GM12891 (cell line): ENCODE data around the gene SEC61A1.

Experiments
- DNase-seq: peaks from one replicate; pipeline ENCODE4 v3.0.0; 2011; ENCODE audit warnings: low spot score; ENCODE audit not compliant: insufficient read length
- FAIRE-seq: peaks from 2 replicates; lab custom pipeline; 2011; peaks lifted over from hg19 to GRCh38; lab: Jason Lieb, UNC
- PAX5 ChIP-seq: IDR thresholded peaks from 2 replicates; pipeline ENCODE4 v1.6.1; 2011; ENCODE audit warnings: low read length, moderate library complexity, mild to moderate bottlenecking; ENCODE audit not compliant: insufficient read depth, severe bottlenecking
- POLR2A ChIP-seq: IDR thresholded peaks from 2 replicates; pipeline ENCODE4 v1.6.1; 2011; ENCODE audit warnings: low read depth, low read length, control low read depth
- POLR2AphosphoS5 ChIP-seq: IDR thresholded peaks from 2 replicates; pipeline ENCODE4 v1.6.1; 2011; ENCODE audit warnings: low read depth, low read length, control low read depth
- POU2F2 ChIP-seq: IDR thresholded peaks from 2 replicates; pipeline ENCODE4 v1.6.1; 2011; ENCODE audit warnings: low read depth, mild to moderate bottlenecking, control low read depth, low read length, moderate library complexity
- SPI1 ChIP-seq: IDR thresholded peaks from 2 replicates; pipeline ENCODE4 v1.6.1; 2011; ENCODE audit warnings: low read depth, low read length, control low read depth
- TAF1 ChIP-seq: IDR thresholded peaks from 2 replicates; pipeline ENCODE4 v1.6.1; 2011; ENCODE audit warnings: low read depth, low read length, control low read depth

SEC61A1 gene

DNA sequence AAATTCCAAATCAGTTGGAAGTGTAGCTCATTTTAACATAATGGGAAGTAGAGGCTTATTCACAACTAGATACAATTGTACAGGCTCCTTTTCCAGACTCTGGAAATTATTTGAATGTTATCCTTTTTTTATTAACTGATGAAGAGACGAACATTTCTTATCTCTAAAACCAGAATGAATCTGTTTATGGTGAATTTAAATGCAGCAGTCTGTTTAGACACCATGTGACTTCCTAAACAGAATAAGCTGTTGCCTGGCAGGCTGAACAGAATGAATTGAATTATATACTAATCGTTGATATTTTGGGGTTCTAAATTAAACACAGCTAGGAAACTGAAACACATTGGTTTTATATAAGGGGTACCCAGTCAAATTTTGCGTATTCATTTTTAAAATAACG, 4.0 kb downstream of the SEC61A1 start:
- DNase-seq = no peak
- TF ChIP-seq POU2F2 (no peak), TAF1 (no peak), PAX5 (no peak), POLR2A (no peak), POLR2AphosphoS5 (no peak), SPI1 (no peak)
- no peak for FAIRE-seq

DNA sequence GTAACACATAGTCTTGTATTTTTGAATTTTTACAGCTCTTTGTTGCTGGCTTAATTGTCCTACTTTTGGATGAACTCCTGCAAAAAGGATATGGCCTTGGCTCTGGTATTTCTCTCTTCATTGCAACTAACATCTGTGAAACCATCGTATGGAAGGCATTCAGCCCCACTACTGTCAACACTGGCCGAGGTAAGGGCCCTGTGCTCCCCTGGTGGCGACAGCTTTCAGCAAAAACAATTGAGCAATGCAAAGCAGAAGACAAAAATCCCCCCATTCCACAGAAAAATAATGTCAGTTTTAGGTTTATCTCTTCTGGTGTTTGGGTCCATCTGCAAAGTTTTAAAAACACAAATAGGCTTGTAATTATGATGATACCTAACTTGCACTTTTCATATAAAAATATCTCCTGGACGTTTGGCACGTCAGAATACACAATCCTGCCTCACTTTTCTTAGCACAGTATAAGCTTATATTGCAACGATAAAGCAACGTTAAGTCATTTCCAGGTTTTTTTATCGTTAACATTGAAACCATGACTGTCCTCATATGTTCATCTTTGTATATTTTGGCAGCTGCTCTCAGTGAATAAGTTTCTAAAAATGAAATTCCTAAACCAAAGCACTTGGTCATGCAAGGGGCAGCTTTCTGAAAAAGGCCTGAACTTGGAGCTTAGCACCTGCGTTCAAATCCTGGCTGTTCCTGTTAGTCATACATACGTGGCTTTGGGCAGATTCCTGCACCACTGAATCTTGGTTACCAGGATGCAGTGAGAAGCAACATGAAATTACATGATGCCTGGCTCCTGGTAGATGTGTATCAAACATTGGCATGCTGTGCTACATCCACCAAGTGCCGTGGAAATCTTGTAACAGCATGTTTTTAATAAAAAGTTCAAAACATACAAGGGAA, 8.5 kb downstream of the SEC61A1 start:
- TF ChIP-seq POLR2A = no peak
- FAIRE-seq (no peak), DNase-seq (no peak)

DNA sequence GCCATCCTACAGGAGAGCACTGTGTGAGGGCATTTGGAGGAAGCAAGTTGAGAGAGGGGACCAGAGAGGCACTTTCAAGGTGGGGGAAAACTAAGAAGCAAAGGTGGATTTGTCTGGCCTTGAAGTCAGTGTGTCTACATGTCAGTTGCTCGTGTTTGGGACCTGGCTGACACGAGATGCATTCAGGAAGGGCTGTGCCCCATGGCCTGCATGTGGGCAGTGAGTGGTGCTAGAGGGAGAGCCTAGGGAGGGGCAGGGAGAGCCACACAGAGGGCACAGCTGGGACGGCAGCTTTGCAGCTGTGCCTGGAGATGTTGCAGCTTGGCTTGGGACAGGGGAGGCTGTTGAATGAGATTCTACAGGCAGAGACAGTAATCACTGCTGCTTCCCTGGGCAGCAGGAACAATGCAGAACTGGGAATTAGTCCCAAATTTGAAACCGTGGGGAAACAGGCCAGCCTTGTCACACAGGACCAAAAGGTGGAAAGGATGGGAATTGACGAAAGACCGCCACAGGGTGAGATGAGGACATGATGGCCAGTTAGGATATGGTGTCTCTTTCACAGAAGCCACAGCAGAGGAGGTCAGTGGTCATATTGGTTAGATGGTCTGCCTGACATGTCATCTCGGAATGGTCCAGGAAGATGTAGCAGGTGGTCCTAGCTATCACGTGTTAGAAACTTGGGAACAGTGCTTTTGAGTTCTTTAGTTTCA, 10.0 kb downstream of the SEC61A1 start:
- DNase-seq (no peak), FAIRE-seq (no peak)
- no peak for TF ChIP-seq TAF1
- no peak for TF ChIP-seq SPI1
- no peak; the same call in none of the 2 replicates for TF ChIP-seq POLR2A
- TF ChIP-seq POLR2AphosphoS5 = peak; percentile 68
- no peak for TF ChIP-seq POU2F2
- no peak for TF ChIP-seq PAX5

DNA sequence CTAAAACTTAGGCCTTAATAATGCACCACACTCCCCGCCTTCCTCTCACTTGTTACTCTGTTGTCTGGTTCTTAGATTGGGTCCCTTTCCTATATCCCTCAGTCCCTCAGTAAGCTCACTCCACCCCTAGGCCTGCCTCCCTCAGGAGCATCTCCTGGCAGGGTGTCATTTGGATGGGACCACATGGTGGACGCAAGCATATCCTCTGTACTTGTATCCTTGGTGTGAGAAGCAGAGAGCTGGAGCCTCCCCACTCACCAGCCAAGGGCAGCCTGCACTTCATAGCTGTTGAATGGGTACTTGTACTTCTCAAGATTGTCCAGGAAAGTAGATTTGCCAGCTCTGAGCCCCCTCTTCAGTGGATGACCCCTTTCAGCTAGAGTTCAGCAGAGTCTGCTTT, 11.6 kb downstream of the SEC61A1 start:
- no peak for DNase-seq
- TF ChIP-seq POLR2A (no peak), SPI1 (no peak), TAF1 (no peak), POLR2AphosphoS5 (no peak), PAX5 (no peak), POU2F2 (no peak)
- no peak for FAIRE-seq

DNA sequence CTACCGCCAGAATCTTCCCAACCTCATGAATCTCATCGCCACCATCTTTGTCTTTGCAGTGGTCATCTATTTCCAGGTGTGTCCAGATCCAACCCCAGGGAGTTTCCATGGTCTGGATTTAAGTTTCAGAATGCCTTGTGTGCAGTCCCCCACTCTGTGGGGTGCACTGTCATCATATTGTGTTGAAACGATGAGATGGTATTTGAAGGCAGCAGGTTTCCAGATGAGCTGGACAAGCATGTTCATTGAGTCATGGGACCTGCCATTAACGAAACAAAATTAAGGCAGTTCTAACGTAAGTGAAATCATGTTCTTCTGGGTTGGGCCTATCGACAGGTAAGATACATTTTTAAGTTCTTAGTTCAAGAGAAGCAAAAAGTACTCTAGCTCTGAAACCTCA, 12.7 kb downstream of the SEC61A1 start:
- FAIRE-seq (no peak), DNase-seq (no peak)
- TF ChIP-seq PAX5 (no peak), POLR2A (no peak; the same call in 1 of the 2 replicates), POU2F2 (no peak), POLR2AphosphoS5 (no peak)

DNA sequence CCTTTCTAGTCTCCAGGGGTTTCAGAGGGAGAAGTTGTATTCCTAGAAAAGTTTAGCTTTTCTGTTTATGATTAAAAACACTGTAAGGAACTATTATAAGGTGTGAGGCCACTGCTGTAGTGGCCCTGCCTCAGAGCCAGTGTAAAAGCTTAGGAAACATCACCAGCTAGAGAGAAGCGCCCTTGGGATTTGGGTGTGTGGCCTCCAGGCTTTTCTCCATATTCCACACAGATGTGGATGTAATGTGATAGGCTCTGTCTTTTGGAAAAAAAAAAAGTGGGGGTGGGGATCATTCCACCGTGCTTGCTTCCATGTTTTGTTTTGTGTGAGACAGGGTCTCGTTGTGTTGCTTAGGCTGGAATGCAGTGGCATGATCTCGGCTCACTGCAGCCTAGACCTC, 13.9 kb downstream of the SEC61A1 start:
- TF ChIP-seq SPI1 (no peak), POU2F2 (no peak), TAF1 (no peak)
- FAIRE-seq = no peak
- no peak for DNase-seq

DNA sequence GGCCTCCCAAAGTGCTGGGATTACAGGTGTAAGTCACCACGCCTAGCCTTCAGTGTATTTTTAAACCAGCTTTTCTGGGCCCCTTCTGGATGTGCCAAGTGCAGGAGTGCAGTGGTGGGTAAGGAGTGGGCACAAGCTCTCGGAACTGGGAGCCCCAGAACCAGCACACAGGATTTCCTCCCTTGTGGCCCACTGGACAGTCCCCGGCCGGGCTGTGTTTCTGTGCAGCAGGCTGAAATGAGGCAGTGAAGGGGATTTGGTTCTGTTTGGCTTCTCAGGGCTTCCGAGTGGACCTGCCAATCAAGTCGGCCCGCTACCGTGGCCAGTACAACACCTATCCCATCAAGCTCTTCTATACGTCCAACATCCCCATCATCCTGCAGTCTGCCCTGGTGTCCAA, 14.4 kb downstream of the SEC61A1 start:
- DNase-seq (no peak), FAIRE-seq (no peak)

DNA sequence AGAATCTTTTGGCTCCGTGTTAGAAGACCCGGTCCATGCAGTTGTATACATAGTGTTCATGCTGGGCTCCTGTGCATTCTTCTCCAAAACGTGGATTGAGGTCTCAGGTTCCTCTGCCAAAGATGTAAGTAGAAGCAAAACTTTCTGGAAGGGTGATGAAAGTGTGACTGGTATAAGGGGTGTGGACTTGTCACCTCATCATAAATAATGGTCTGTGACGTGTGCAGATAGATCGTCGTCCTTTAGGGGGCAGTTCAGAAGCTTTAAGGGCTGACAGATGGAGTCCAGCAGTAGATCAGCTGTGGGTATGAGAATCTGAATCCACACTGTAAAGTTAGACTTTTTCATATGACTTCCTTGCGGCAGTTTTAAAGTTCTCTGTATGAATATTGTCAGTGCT, 15.3 kb downstream of the SEC61A1 start:
- DNase-seq (no peak), FAIRE-seq (no peak)

More for the DNA sequence above, 14.4 kb downstream of the SEC61A1 start:
- TF ChIP-seq TAF1 = no peak
- TF ChIP-seq POU2F2 = no peak
- no peak for TF ChIP-seq SPI1
- TF ChIP-seq PAX5 = no peak
- no peak for TF ChIP-seq POLR2A
- TF ChIP-seq POLR2AphosphoS5 = no peak

DNA sequence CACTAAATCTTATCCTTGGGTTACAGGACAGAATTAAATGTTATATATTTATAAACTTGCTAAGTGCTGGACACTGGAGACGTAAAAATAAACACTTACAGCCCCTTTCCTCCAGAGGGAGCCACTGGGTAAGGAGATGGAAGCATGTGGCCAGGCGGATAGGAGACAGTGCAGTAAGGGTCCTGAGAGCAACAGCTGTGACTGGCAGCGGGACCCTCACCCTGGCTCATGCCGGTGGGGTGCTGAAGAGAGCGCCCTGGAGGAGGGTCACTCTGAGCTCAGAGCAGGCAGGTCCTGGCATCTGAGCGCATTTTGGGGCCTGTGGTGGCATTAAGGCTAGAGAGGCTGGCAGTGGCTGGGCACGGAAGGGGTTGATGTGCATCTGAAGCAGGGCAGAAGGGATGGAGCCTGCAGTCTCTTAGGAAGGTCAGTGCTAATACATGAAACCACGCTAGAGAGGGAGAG, 16.0 kb downstream of the SEC61A1 start:
- FAIRE-seq (peak; percentile 26), DNase-seq (peak; percentile 52)
- TF ChIP-seq PAX5 = no peak
- TF ChIP-seq TAF1 = no peak
- TF ChIP-seq POLR2A = no peak
- TF ChIP-seq POU2F2 = no peak

More for the DNA sequence above, 15.3 kb downstream of the SEC61A1 start:
- TF ChIP-seq TAF1 (no peak), POLR2A (no peak), POU2F2 (no peak), PAX5 (no peak), POLR2AphosphoS5 (no peak), SPI1 (no peak)

DNA sequence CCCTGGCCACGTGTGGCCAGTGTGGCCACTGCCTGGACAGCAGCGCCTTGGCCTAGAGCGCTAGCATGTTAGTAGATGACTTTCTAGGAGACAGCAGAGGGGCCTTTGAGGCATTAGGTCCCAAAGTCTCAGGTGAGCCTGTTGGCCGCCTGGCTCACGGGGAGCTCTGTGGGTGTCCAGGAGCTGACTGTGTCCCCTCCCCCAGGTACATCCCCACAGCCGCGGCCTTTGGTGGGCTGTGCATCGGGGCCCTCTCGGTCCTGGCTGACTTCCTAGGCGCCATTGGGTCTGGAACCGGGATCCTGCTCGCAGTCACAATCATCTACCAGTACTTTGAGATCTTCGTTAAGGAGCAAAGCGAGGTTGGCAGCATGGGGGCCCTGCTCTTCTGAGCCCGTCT, 17.0 kb downstream of the SEC61A1 start:
- no peak for TF ChIP-seq POLR2A
- TF ChIP-seq POLR2AphosphoS5 = no peak
- TF ChIP-seq SPI1 = no peak
- no peak for TF ChIP-seq POU2F2
- no peak for TF ChIP-seq TAF1
- TF ChIP-seq PAX5 = no peak
- FAIRE-seq (no peak), DNase-seq (no peak)
